GM10266 (cell line): ENCODE data around the gene PON3.

Experiments
- DNase-seq: peaks from one replicate; pipeline ENCODE4 v3.0.0; 2012; ENCODE audit errors: extremely low spot score
- CTCF ChIP-seq: IDR thresholded peaks from 2 replicates; pipeline ENCODE4 v1.5.1; 2012; ENCODE audit warnings: mild to moderate bottlenecking, low read depth; ENCODE audit not compliant: control insufficient read depth, insufficient read depth; ENCODE audit errors: missing control alignments

The PON3 gene

DNA sequence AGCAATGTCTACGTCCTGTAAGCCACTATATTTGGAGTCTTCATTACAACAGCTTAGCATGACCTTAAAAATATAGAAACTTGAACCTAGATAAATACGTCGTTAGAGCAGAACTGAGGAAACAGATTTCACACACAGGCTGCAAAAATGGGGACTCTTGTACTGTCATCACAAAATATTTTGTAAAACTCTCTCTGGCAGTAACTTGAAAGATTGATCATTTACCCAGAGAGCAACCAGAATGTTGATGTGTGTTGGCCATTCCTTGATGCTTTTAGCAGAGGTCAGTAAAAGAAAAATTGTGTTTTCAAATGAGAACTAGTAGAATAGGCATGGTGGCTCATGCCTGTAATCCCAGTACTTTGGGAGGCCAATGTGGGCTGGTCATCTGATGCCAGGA, 57.3 kb downstream of the PON3 start:
- no peak for TF ChIP-seq CTCF
- DNase-seq = no peak

DNA sequence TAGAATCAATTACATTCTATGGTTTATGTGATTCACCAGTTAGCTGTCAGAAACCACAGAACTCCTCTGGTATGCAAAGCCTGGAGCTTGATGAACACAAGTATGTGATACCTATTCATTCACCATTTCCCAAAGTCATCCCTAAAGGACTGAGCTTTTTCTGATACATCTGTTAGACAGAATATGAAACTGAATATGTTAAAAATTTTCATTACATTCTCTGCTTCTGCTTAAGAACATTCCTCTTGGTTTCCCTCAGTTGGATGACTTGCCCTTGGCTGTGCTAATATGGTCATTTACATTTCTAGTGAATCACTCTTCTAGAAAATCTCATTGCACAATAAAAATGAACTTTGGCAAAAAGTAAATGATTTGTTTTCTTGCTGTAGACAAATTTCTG, 61.1 kb downstream of the PON3 start:
- no peak for DNase-seq
- TF ChIP-seq CTCF = no peak

GRCh38 chr7:95334447-95334846, 61.7 kb downstream of the PON3 start:
- no peak for TF ChIP-seq CTCF
- no peak for DNase-seq

- DNase-seq = no peak
- TF ChIP-seq CTCF = no peak
Observed at GRCh38 chr7:95330961-95331337, 65.2 kb downstream of the PON3 start.

DNA sequence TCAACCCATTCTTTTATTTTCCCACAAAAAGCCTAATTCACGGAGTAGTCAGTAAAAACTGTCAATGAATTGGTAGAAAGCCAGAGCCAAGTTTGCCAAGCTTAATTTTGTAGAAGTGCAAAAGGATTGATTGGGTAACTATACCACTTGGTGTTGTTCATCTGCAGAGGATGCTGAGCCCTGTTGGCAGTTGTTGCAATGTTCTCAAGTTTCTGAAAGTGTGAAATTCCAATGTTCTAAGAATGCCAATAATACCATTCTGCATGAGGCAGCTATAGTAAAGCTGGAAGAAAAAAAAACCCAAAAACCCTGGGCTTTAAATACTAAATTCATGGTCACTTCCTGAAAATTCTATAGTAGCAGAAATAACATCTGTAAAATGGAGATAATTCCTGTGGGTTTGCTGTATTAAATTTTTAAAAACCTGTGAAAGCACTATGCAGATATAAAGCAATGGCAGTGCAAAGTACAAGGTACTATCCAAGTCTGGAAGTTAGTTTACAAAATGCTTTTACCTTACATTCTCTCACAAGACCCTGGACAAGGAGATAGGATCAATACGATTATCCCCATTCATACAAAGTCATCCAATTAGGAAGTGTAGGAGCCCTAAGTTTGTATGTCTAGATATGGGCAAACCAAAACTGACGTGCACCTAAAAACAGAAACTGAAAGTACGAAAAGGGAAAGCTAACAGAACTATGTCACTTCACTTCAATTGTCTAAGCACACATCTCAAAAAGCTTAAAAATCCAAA, 65.8 kb downstream of the PON3 start:
- DNase-seq = peak; percentile 56
- no peak for TF ChIP-seq CTCF

- no peak for TF ChIP-seq CTCF
- no peak for DNase-seq
Observed at GRCh38 chr7:95327356-95327755, 68.8 kb downstream of the PON3 start.

- TF ChIP-seq CTCF = no peak
- DNase-seq = peak; percentile 21
Observed at GRCh38 chr7:95324431-95324830, 71.7 kb downstream of the PON3 start, which contains the start of gene PON1. PON1 (minus strand) TSS chr7:95324532; CDS start chr7:95324475, 57 bp downstream.
